SU-DHL-6 (cell line): ENCODE results near the gene SKA2.

ENCODE experiments used
- H2AFZ ChIP-seq: fragments of 200-600 bp; sonication (generic); 2 replicates; pipeline ENCODE4 v1.6.1; 2014; ENCODE audit warnings: low read depth, mild to moderate bottlenecking, moderate library complexity, mixed read lengths, antibody characterized with exemption, low read length; ENCODE audit not compliant: severe bottlenecking
- H3F3A ChIP-seq: fragments of 200-600 bp; shearing (Covaris generic); 2 replicates; pipeline ENCODE4 v1.6.0; 2016; ENCODE audit warnings: antibody characterized with exemption, mild to moderate bottlenecking; ENCODE audit not compliant: insufficient read depth
- H3K27ac ChIP-seq: fragments of 200-600 bp; sonication (generic); 2 replicates; pipeline ENCODE4 v1.5.1; 2016; ENCODE audit warnings: low read depth, mild to moderate bottlenecking, low read length, moderate library complexity, mixed read lengths
- H3K27me3 ChIP-seq: fragments of 200-600 bp; sonication (generic), shearing (Covaris generic); 2 replicates; pipeline ENCODE4 v1.6.0; 2014; ENCODE audit warnings: mild to moderate bottlenecking, low read length
- H3K36me3 ChIP-seq: fragments of 200-600 bp; sonication (generic); 2 replicates; pipeline ENCODE4 v1.6.1; 2014; ENCODE audit warnings: mild to moderate bottlenecking, low read length, mixed read lengths
- H3K4me2 ChIP-seq: fragments of 300-600, 200-600 bp; shearing (Covaris generic), sonication (generic); 2 replicates; pipeline ENCODE4 v1.6.0; 2014; ENCODE audit warnings: low read length, low read depth, mild to moderate bottlenecking; ENCODE audit not compliant: poor library complexity, severe bottlenecking
- H3K4me3 ChIP-seq: fragments of 200-600 bp; sonication (generic); 2 replicates; pipeline ENCODE4 v1.5.1; 2014; ENCODE audit warnings: antibody characterized with exemption, low read length, mild to moderate bottlenecking, mixed read lengths; ENCODE audit not compliant: insufficient read depth, poor library complexity, severe bottlenecking
- H3K79me2 ChIP-seq: fragments of 200-600 bp; sonication (generic); 2 replicates; pipeline ENCODE4 v1.6.1; 2014; ENCODE audit warnings: mild to moderate bottlenecking, low read length, moderate library complexity; ENCODE audit not compliant: insufficient read depth
- H3K9ac ChIP-seq: fragments of 200-600 bp; sonication (generic); 2 replicates; pipeline ENCODE4 v1.7.0; 2014; ENCODE audit warnings: mild to moderate bottlenecking, low read length
- H3K9me2 ChIP-seq: fragments of 200-600 bp; sonication (generic); replicated peaks from 2 replicates; pipeline ENCODE4 v1.6.1; 2014; ENCODE audit warnings: low read length; ENCODE audit not compliant: insufficient read depth
- H3K9me3 ChIP-seq: fragments of 200-600 bp; sonication (generic); 2 replicates; pipeline ENCODE4 v1.6.1; 2014; ENCODE audit warnings: low read length, mixed read lengths; ENCODE audit not compliant: insufficient read depth
- H4K20me1 ChIP-seq: fragments of 200-600 bp; sonication (generic); 2 replicates; pipeline ENCODE4 v1.6.1; 2014; ENCODE audit warnings: low read depth, mild to moderate bottlenecking, antibody characterized with exemption, low read length, moderate library complexity, mixed read lengths
- EZH2phosphoT487 ChIP-seq: fragments of 200-600 bp; sonication (generic), shearing (Covaris generic); conservative IDR thresholded peaks from 2 replicates; pipeline ENCODE4 v1.6.1; 2018; ENCODE audit warnings: mild to moderate bottlenecking, antibody characterized with exemption, low read length, moderate library complexity, mixed read lengths
- TF ChIP-seq, protein P1 (sequence below): fragments of 200-600 bp; sonication (generic); IDR thresholded peaks from one replicate; pipeline ENCODE4 v1.5.1; 2017; ENCODE audit warnings: antibody characterized with exemption, mild to moderate bottlenecking, low read length, moderate library complexity; ENCODE audit not compliant: insufficient read depth, poor library complexity, severe bottlenecking

SKA2 gene

GRCh38 chr17:59160157-59161025 lies 5.4 kb upstream of the SKA2 start:
- no peak overlapping the region for H3K9ac ChIP-seq
- H3K9me3 ChIP-seq: no peaks in the 10 kb centered on the region
- TF ChIP-seq, protein P1, sequence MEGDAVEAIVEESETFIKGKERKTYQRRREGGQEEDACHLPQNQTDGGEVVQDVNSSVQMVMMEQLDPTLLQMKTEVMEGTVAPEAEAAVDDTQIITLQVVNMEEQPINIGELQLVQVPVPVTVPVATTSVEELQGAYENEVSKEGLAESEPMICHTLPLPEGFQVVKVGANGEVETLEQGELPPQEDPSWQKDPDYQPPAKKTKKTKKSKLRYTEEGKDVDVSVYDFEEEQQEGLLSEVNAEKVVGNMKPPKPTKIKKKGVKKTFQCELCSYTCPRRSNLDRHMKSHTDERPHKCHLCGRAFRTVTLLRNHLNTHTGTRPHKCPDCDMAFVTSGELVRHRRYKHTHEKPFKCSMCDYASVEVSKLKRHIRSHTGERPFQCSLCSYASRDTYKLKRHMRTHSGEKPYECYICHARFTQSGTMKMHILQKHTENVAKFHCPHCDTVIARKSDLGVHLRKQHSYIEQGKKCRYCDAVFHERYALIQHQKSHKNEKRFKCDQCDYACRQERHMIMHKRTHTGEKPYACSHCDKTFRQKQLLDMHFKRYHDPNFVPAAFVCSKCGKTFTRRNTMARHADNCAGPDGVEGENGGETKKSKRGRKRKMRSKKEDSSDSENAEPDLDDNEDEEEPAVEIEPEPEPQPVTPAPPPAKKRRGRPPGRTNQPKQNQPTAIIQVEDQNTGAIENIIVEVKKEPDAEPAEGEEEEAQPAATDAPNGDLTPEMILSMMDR: no peak
- no peak for TF ChIP-seq EZH2phosphoT487
- no peaks in the 10 kb centered on the region for H4K20me1 ChIP-seq
- peak overlapping the region; percentile 35 for H3K4me2 ChIP-seq
- no peak overlapping the region for H3K27ac ChIP-seq
- peaks cover 5% of the 10 kb centered on the region for H3F3A ChIP-seq
- H3K79me2 ChIP-seq: peaks cover 96% of the 10 kb centered on the region
- H3K36me3 ChIP-seq: no peaks in the 10 kb centered on the region; the same call in 1 of the 2 replicates
- no peak overlapping the region for H2AFZ ChIP-seq
- H3K27me3 ChIP-seq: no peaks in the 10 kb centered on the region
- no peak overlapping the region for H3K4me3 ChIP-seq
- no peaks in the 10 kb centered on the region for H3K9me2 ChIP-seq

DNA sequence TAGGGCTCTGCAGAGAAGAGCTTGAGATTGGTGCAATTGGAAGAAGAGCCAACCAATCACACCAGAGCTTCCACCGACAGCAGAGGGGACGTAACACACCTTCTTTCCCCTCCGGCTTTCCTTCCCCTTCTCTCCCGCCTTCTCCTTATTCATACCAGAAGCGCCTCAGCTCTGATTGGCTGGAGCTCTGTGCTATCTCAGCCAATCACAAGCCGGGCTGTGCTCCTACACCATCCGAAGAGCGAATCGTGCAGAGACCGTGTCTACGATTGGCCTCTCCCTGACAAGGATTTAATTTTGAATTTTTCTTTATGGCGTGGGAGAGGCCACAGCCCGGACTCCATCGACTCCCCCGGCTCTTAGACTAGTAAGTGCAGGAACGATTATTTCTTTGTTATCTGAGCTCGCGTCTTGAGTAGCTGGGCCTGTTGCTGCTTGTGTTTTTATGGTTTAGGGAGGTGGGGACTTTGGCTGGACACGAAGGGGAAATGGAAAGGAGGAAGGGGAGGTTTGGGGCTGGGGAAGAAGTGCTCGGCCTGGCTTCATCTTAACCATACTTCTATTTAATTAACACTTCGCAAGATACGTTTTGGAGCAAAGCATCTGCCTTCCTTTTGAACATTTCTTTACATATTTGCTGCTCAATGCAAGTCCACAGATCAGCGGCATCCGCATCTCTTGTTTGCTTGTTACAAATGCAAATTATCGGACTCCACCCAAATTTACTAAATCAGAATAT lies 622 bp upstream of the SKA2 start, which contains the start of gene PRR11:
Gene PRR11, plus strand, starts transcription at position 308 of the 739 bp plus-strand sequence. CDS start 14,007 bp downstream, outside the sequence.
- Histone ChIP-seq H3K4me2 (peak within 1 kb of the TSS; percentile 100), H3K9ac (peak within 1 kb of the TSS; percentile 91), H3K79me2 (peaks cover 91% of the 10 kb centered on the region), H3K36me3 (no peaks in the 10 kb centered on the region; the same call in 1 of the 2 replicates), H3K4me3 (peak within 1 kb of the TSS; percentile 93), H3K9me3 (no peaks in the 10 kb centered on the region), H3K9me2 (no peaks in the 10 kb centered on the region), H2AFZ (peak within 1 kb of the TSS; percentile 37), H3K27ac (peak within 1 kb of the TSS; percentile 86), H3F3A (peaks cover 21% of the 10 kb centered on the region), H3K27me3 (no peaks in the 10 kb centered on the region), H4K20me1 (no peaks in the 10 kb centered on the region; the same call in 1 of the 2 replicates)
- TF ChIP-seq EZH2phosphoT487: no peak
- TF ChIP-seq, protein P1: no peak

DNA sequence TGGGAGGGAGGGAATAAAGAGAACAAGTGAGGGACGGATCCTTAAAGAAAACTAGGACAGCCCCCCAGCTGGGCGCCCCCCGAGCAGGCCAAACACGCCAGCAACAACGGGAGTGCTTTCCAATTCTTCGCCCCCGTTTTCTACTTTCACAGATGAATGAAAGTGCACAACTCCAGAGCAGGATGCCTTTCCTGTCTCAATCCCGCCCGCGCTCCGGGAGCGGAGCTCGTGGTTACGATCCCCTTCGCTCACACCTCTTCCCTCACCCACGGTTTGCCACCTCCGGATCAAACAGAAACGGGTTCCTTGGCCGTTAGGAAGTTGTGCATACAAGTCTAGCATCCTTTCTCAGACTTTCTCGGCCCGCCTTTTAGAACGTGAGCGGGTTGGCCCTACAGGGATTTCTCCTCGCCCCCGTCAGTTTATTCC lies 680 bp downstream of the SKA2 start:
- H3K27ac ChIP-seq: peak overlapping the region; percentile 86
- H4K20me1 ChIP-seq: no peaks in the 10 kb centered on the region; the same call in 1 of the 2 replicates
- H3K79me2 ChIP-seq: peaks cover 91% of the 10 kb centered on the region
- H3K27me3 ChIP-seq: no peaks in the 10 kb centered on the region
- H3K4me2 ChIP-seq: peak overlapping the region; percentile 100
- no peaks in the 10 kb centered on the region for H3K9me3 ChIP-seq
- peaks cover under 1% of the 10 kb centered on the region; the same call in 1 of the 2 replicates for H3K36me3 ChIP-seq
- peak overlapping the region; percentile 91 for H3K4me3 ChIP-seq
- peak overlapping the region; percentile 91 for H3K9ac ChIP-seq
- peak overlapping the region; percentile 22 for H2AFZ ChIP-seq
- H3K9me2 ChIP-seq: no peaks in the 10 kb centered on the region
- peaks cover 21% of the 10 kb centered on the region for H3F3A ChIP-seq
- TF ChIP-seq, protein P1: no peak
- TF ChIP-seq EZH2phosphoT487: no peak
